Stimulated activated effector memory CD8-positive, alpha-beta T cell treated with anti-CD3 and anti-CD28 coated beads, Interleukin-12 subunit alpha, Interleukin-12 subunit beta, amount 100 ng/mL, for 72 hours (primary cell): ENCODE measurements around the gene NXPH4.
A peak's percentile ranks its signal among the peaks of the same experiment; 100 is the strongest.

ENCODE experiments used
- ATAC-seq: fragments of 150-1000 bp; cut with Tn5 transposase; 2 replicates; pipeline ENCODE4 v1.10.0; 2021
- DNase-seq, 2 donors: peaks; one replicate each; pipeline ENCODE4 v3.0.0; 2021 to 2022; ENCODE audit warnings: low spot score in 2 of 2
- H3K27ac Mint-ChIP-seq: one replicate; pipeline ENCODE4 v1.8.0; 2022; ENCODE audit warnings: mild to moderate bottlenecking, mixed read lengths
- H3K36me3 Mint-ChIP-seq: one replicate; pipeline ENCODE4 v1.8.0; 2022; ENCODE audit warnings: mild to moderate bottlenecking, mixed read lengths
- H3K4me1 Mint-ChIP-seq: one replicate; pipeline ENCODE4 v1.8.0; 2022; ENCODE audit warnings: mixed read lengths
- H3K4me3 Mint-ChIP-seq: one replicate; pipeline ENCODE4 v1.8.0; 2022; ENCODE audit warnings: mild to moderate bottlenecking, mixed read lengths
- H3K9me3 Mint-ChIP-seq: one replicate; pipeline ENCODE4 v1.8.0; 2022; ENCODE audit warnings: mixed read lengths

Gene NXPH4

GRCh38 chr12:57226588-57227314, 10.2 kb downstream of the NXPH4 start:
- H3K36me3 Mint-ChIP-seq = peaks cover 39% of the 10 kb centered on the region
- peaks cover 73% of the 10 kb centered on the region for H3K4me1 Mint-ChIP-seq
- H3K4me3 Mint-ChIP-seq = peak overlapping the region; percentile 55
- no peaks in the 10 kb centered on the region for H3K9me3 Mint-ChIP-seq
- no peak overlapping the region for H3K27ac Mint-ChIP-seq
- ATAC-seq = no peak
- no peak for DNase-seq

- ATAC-seq (no peak), DNase-seq (no peak)
- Mint-ChIP-seq H3K9me3 (no peaks in the 10 kb centered on the region), H3K4me3 (peak overlapping the region; percentile 16), H3K36me3 (peaks cover 46% of the 10 kb centered on the region), H3K27ac (no peak overlapping the region), H3K4me1 (peaks cover 66% of the 10 kb centered on the region)
Measured at GRCh38 chr12:57227315-57228115, 10.9 kb downstream of the NXPH4 start.

- Mint-ChIP-seq H3K9me3 (no peaks in the 10 kb centered on the region), H3K36me3 (peaks cover 56% of the 10 kb centered on the region), H3K27ac (peak overlapping the region; percentile 100), H3K4me1 (peaks cover 60% of the 10 kb centered on the region), H3K4me3 (peak overlapping the region; percentile 100)
- peak in 1 of 2 donors; percentile 62 for DNase-seq
- ATAC-seq = peak; percentile 50
Measured at GRCh38 chr12:57229046-57229633, 12.5 kb downstream of the NXPH4 start.

- H3K4me3 Mint-ChIP-seq = peak within 1 kb of the TSS; percentile 100
- peaks cover 65% of the 10 kb centered on the region for H3K4me1 Mint-ChIP-seq
- ATAC-seq = peak; percentile 78
- peaks cover 62% of the 10 kb centered on the region for H3K36me3 Mint-ChIP-seq
- peak within 1 kb of the TSS; percentile 100 for H3K27ac Mint-ChIP-seq
- peak; percentile 82 to 96 for DNase-seq
- H3K9me3 Mint-ChIP-seq = no peaks in the 10 kb centered on the region
Measured at GRCh38 chr12:57229634-57230380, 13.2 kb downstream of the NXPH4 start, which contains the start of gene SHMT2. SHMT2 (plus strand) TSS chr12:57229711; CDS start chr12:57229779, 68 bp downstream.

- Mint-ChIP-seq H3K9me3 (no peaks in the 10 kb centered on the region), H3K36me3 (peaks cover 70% of the 10 kb centered on the region), H3K27ac (peak overlapping the region; percentile 100), H3K4me3 (peak overlapping the region; percentile 100), H3K4me1 (peaks cover 63% of the 10 kb centered on the region)
- no peak for ATAC-seq
- DNase-seq = no peak
Measured at GRCh38 chr12:57230381-57231155, 14.0 kb downstream of the NXPH4 start.

GRCh38 chr12:57231276-57232021, 14.9 kb downstream of the NXPH4 start:
- no peak for DNase-seq
- peaks cover 79% of the 10 kb centered on the region for H3K36me3 Mint-ChIP-seq
- peak overlapping the region; percentile 100 for H3K27ac Mint-ChIP-seq
- H3K9me3 Mint-ChIP-seq = no peaks in the 10 kb centered on the region
- peaks cover 54% of the 10 kb centered on the region for H3K4me1 Mint-ChIP-seq
- ATAC-seq = no peak
- peak overlapping the region; percentile 100 for H3K4me3 Mint-ChIP-seq

GRCh38 chr12:57232156-57232756, 15.7 kb downstream of the NXPH4 start:
- Mint-ChIP-seq H3K4me3 (no peak overlapping the region), H3K27ac (no peak overlapping the region), H3K36me3 (peaks cover 85% of the 10 kb centered on the region), H3K9me3 (no peaks in the 10 kb centered on the region), H3K4me1 (peaks cover 54% of the 10 kb centered on the region)
- no peak for ATAC-seq
- no peak for DNase-seq

GRCh38 chr12:57233357-57234232, 17.0 kb downstream of the NXPH4 start:
- Mint-ChIP-seq H3K4me3 (no peak overlapping the region), H3K4me1 (peaks cover 60% of the 10 kb centered on the region), H3K27ac (peak overlapping the region; percentile 50), H3K9me3 (no peaks in the 10 kb centered on the region), H3K36me3 (peaks cover 95% of the 10 kb centered on the region)
- DNase-seq = no peak
- no peak for ATAC-seq

- H3K4me3 Mint-ChIP-seq = no peak overlapping the region
- ATAC-seq (no peak), DNase-seq (no peak)
- H3K4me1 Mint-ChIP-seq = peaks cover 60% of the 10 kb centered on the region
- H3K9me3 Mint-ChIP-seq = no peaks in the 10 kb centered on the region
- H3K27ac Mint-ChIP-seq = no peak overlapping the region
- H3K36me3 Mint-ChIP-seq = peaks cover 95% of the 10 kb centered on the region
Measured at GRCh38 chr12:57234233-57234570, 17.6 kb downstream of the NXPH4 start.

GRCh38 chr12:57234571-57235016, 18.0 kb downstream of the NXPH4 start:
- Mint-ChIP-seq H3K36me3 (peaks cover 91% of the 10 kb centered on the region), H3K4me1 (peaks cover 62% of the 10 kb centered on the region), H3K27ac (no peak overlapping the region), H3K4me3 (no peak overlapping the region), H3K9me3 (no peaks in the 10 kb centered on the region)
- no peak for ATAC-seq
- no peak for DNase-seq

- H3K9me3 Mint-ChIP-seq = no peaks in the 10 kb centered on the region
- peaks cover 62% of the 10 kb centered on the region for H3K4me1 Mint-ChIP-seq
- no peak overlapping the region for H3K27ac Mint-ChIP-seq
- no peak overlapping the region for H3K4me3 Mint-ChIP-seq
- DNase-seq (peak in 1 of 2 donors; percentile 61), ATAC-seq (no peak)
- H3K36me3 Mint-ChIP-seq = peaks cover 91% of the 10 kb centered on the region
Measured at GRCh38 chr12:57235017-57235727, 18.6 kb downstream of the NXPH4 start.

GRCh38 chr12:57235728-57236131, 19.1 kb downstream of the NXPH4 start:
- Mint-ChIP-seq H3K4me3 (no peak overlapping the region), H3K9me3 (no peaks in the 10 kb centered on the region), H3K4me1 (peaks cover 62% of the 10 kb centered on the region), H3K27ac (no peak overlapping the region), H3K36me3 (peaks cover 91% of the 10 kb centered on the region)
- DNase-seq (peak in 1 of 2 donors; percentile 61), ATAC-seq (no peak)
